BLaER1 (cell line): ENCODE results near the gene MAP1LC3B.

Source experiments
- H3K27ac ChIP-seq: shearing (Covaris generic); formaldehyde crosslinking; 2 replicates; pipeline ENCODE4 v1.8.1; 2022
- H3K27me3 ChIP-seq: shearing (Covaris generic); formaldehyde crosslinking; 2 replicates; pipeline ENCODE4 v1.8.1; 2022
- H3K36me3 ChIP-seq: shearing (Covaris generic); formaldehyde crosslinking; 2 replicates; pipeline ENCODE4 v1.8.1; 2022
- H3K4me1 ChIP-seq: shearing (Covaris generic); formaldehyde crosslinking; 2 replicates; pipeline ENCODE4 v1.8.1; 2022
- H3K4me2 ChIP-seq: shearing (Covaris generic); formaldehyde crosslinking; 2 replicates; pipeline ENCODE4 v1.8.1; 2022
- H3K4me3 ChIP-seq: shearing (Covaris generic); formaldehyde crosslinking; 2 replicates; pipeline ENCODE4 v1.8.1; 2022
- H3K9ac ChIP-seq: shearing (Covaris generic); formaldehyde crosslinking; 2 replicates; pipeline ENCODE4 v1.8.1; 2022
- H3K9me3 ChIP-seq: shearing (Covaris generic); formaldehyde crosslinking; 2 replicates; pipeline ENCODE4 v1.8.1; 2022
- H4K20me1 ChIP-seq: shearing (Covaris generic); formaldehyde crosslinking; 2 replicates; pipeline ENCODE4 v1.8.1; 2022
- Cebpa-rat ChIP-seq: shearing (Covaris generic); IDR thresholded peaks from 2 replicates; pipeline ENCODE4 v1.8.1; 2022

The MAP1LC3B gene

DNA sequence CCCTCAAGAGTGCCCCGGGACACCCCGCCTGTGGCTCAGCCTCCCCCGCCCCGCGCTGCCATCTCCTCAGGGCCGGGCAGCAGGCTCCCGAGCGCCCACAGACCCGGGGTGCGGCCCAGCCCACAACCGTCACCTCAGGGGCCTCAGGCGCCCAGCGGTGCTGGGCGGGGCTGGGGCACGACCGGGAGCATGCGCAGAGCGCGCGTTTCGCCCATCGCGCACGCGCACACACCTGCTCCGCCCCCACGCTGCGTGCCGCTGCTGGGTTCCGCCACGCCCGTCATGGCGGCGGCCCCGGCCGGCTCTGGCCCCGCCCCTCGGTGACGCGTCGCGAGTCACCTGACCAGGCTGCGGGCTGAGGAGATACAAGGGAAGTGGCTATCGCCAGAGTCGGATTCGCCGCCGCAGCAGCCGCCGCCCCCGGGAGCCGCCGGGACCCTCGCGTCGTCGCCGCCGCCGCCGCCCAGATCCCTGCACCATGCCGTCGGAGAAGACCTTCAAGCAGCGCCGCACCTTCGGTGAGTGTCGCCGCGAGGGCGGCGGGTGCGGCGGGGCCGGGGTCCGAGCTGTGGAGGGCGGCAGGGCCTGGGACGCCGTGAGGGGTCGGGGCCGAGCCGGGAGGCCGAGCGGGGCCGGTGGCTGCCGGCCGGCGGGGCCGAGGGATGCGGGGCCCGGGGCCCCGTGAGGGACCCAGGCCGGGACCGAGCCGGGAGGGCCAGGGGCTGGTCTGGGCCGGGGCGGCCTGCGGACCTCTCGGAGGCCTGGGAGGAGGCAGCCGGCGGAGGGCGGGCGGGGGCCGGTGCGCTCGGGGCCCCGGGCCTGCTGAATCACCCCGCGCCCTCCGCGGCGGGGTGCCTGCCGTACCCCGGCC, at the start of gene MAP1LC3B:
TSS of gene MAP1LC3B (plus strand) at position 387 of the 871 bp plus-strand sequence. CDS start at position 479, 92 bp downstream.
- H3K4me3 ChIP-seq = peak within 1 kb of the TSS; percentile 93

DNA sequence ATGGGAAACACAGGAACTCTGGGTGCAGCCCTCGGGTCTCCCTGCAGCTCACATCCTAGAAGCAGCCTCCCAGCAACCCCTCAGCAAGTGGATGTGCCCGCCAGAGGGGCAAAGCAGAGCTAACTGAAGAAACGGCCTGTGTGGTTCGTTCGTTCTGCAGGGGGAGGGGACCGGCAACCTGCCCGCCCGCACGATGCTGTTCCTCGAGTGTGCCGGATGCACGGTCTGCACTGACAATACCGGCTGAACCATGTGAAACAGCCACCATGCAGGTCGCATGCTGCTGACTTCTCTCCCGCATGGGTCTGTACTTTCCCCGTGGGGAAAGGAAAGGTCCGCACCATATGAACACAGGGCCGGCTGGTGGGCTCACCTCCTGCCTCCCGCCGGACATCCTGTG, 49.6 kb upstream of the MAP1LC3B start:
- H3K27ac ChIP-seq = no peak overlapping the region
- peaks cover 94% of the 10 kb centered on the region for H4K20me1 ChIP-seq
- peaks cover 12% of the 10 kb centered on the region for H3K4me1 ChIP-seq
- H3K4me2 ChIP-seq = no peak overlapping the region
- no peak overlapping the region for H3K9ac ChIP-seq
- no peaks in the 10 kb centered on the region for H3K9me3 ChIP-seq
- peaks cover 84% of the 10 kb centered on the region for H3K36me3 ChIP-seq
- H3K27me3 ChIP-seq = no peaks in the 10 kb centered on the region
- TF ChIP-seq Cebpa-rat = no peak
- H3K4me3 ChIP-seq = no peak overlapping the region

More for the DNA sequence above, at the start of gene MAP1LC3B:
- peaks cover 67% of the 10 kb centered on the region for H3K4me1 ChIP-seq
- no peak for TF ChIP-seq Cebpa-rat
- H4K20me1 ChIP-seq = peaks cover 51% of the 10 kb centered on the region
- H3K27me3 ChIP-seq = no peaks in the 10 kb centered on the region
- H3K9me3 ChIP-seq = no peaks in the 10 kb centered on the region
- peak within 1 kb of the TSS; percentile 97 for H3K27ac ChIP-seq
- peaks cover 12% of the 10 kb centered on the region; the same call in 1 of the 2 replicates for H3K36me3 ChIP-seq
- H3K9ac ChIP-seq = peak within 1 kb of the TSS; percentile 98
- H3K4me2 ChIP-seq = peak within 1 kb of the TSS; percentile 92

DNA sequence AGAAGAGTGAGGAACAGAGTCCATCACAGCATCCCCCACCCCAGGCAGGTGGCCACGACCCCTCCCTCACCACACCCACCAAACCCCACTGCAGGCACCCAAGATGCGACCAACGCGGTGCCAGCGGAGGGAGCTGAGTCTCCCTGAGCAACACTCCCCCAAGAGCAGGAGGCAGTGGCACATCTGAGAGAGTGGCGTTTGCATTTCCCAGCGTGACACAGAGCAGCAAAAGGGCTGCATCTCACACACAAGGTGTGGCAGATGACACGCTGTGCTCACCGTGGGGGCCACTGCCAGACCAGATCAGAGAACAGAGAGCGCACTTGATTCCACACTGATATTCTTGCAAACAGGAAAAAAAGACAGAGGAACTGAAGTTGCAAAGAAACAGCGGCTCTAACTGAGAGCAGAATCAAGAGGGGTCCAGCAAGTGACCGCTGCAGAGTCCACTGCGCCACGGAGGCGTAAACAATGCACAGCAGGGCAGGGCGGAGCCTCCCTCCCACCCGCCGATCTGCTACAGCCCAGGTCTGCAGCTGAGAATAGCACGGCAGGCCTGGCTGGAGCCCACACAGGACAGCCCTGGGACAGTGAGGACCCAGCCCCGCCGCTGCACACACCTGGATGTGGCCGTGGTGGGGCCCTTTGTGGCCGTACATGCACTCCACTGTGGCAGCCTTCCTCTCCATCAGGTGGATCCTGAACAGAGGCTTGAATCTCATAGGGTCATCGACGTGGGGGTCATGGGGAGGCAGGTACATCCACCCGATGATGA, 49.0 kb upstream of the MAP1LC3B start:
- H3K4me2 ChIP-seq = no peak overlapping the region
- no peaks in the 10 kb centered on the region for H3K27me3 ChIP-seq
- H3K27ac ChIP-seq = no peak overlapping the region
- H3K36me3 ChIP-seq = peaks cover 91% of the 10 kb centered on the region
- no peak for TF ChIP-seq Cebpa-rat
- H3K4me1 ChIP-seq = peaks cover 5% of the 10 kb centered on the region
- H3K9me3 ChIP-seq = no peaks in the 10 kb centered on the region
- no peak overlapping the region for H3K4me3 ChIP-seq
- peaks cover 94% of the 10 kb centered on the region for H4K20me1 ChIP-seq
- H3K9ac ChIP-seq = no peak overlapping the region

DNA sequence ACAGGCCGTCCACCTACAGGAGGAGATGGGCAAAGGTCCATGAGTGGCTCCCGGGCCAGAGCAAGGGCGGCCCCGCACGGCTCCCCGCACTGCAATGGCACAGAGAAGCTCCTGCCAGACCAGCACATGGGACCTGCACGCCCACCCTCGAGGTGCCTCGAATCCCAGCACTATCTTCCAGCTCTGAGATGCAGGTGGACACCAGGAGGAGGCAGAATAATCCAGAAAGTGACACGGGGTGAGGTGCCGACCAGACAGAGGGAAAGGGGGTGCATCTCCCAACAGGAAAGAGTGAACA, 48.4 kb upstream of the MAP1LC3B start:
- TF ChIP-seq Cebpa-rat = no peak
- no peaks in the 10 kb centered on the region for H3K27me3 ChIP-seq
- H3K4me3 ChIP-seq = no peak overlapping the region
- no peak overlapping the region for H3K4me2 ChIP-seq
- peaks cover 92% of the 10 kb centered on the region for H3K36me3 ChIP-seq
- H3K9ac ChIP-seq = no peak overlapping the region
- H4K20me1 ChIP-seq = peaks cover 95% of the 10 kb centered on the region
- H3K9me3 ChIP-seq = no peaks in the 10 kb centered on the region
- no peak overlapping the region for H3K27ac ChIP-seq
- H3K4me1 ChIP-seq = 0 out of 2 replicates have a peak, but pooled peaks cover under 1% of the 10 kb centered on the region

DNA sequence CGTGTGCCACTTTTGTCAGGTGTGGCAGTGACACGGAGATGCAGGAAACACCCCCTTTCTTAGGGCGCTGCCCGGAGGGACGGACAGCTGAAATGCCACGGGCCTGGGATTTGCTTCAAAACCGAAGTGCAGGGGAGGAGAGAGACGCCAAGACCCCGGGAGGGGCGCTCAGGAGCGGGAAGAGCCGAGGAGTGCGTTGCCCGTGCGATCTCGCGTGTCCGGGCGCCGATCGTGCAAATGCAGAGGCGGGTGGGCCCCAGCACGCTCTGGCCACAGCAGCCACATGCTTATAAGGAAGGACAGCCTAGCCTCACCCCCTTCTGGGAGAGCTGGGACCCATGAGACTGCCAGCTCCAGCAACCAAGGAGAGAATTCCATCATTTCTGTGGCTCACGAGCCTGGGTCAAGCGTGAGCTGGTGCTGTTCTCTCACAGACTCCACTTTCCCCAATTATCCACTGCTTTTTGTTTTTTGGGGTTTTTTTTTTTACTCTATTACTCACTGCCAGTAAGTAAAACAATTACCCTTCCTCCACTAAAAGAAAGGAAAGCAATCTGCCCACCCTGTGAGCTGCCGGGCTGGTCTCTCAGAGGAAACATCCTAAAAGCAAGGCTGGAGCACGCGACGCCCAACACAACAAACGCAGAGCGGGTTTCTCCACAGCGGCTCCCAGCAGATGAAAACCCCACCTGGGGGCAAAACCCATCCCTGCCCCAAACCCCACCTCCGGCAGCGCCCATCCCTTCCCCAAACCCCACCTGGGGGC, 47.8 kb upstream of the MAP1LC3B start:
- H3K4me2 ChIP-seq = no peak overlapping the region
- no peaks in the 10 kb centered on the region for H3K27me3 ChIP-seq
- no peak overlapping the region for H3K27ac ChIP-seq
- H3K36me3 ChIP-seq = peaks cover 92% of the 10 kb centered on the region
- no peak overlapping the region for H3K9ac ChIP-seq
- peaks cover 95% of the 10 kb centered on the region for H4K20me1 ChIP-seq
- H3K4me3 ChIP-seq = no peak overlapping the region
- H3K4me1 ChIP-seq = no peaks in the 10 kb centered on the region
- no peaks in the 10 kb centered on the region for H3K9me3 ChIP-seq
- TF ChIP-seq Cebpa-rat = no peak

DNA sequence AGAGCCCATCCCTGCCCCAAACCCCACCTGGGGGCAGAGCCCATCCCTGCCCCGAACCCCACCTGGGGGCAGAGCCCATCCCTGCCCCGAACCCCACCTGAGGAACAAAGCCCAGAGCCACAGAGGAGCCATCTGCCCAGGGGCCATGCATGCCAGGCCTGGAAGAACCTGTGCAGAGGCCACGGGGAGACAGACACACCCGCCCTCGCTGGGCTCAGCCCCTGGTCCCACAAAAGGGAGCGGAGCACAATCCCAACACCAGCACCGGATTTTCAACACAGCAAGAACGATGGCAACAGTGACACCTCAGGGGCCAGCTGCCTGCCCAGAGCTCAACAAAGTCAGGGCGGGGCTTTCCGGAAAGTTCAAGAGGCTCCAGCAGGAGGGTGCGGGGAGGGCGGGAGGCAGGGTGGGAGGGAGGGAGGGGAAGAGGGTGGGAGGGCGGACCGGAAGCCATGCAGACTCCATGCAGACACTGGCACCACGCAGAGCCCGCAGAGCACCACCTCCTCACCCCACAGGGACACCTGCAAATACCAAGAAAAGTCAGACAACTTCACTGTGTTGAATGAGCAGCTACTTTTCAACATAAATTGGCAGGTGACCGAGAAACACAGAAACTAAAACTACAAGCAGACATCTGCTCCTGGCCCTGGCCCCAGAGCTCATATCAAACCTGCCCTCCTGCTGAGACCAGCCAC, 47.1 kb upstream of the MAP1LC3B start:
- Histone ChIP-seq H3K9ac (0 out of 2 replicates have a peak overlapping the region, but pooled peaks have one; percentile 0), H3K27me3 (no peaks in the 10 kb centered on the region), H4K20me1 (peaks cover 95% of the 10 kb centered on the region), H3K36me3 (peaks cover 92% of the 10 kb centered on the region), H3K27ac (no peak overlapping the region), H3K4me1 (0 out of 2 replicates have a peak, but pooled peaks cover 3% of the 10 kb centered on the region), H3K9me3 (no peaks in the 10 kb centered on the region), H3K4me3 (no peak overlapping the region), H3K4me2 (no peak overlapping the region)
- TF ChIP-seq Cebpa-rat = no peak

DNA sequence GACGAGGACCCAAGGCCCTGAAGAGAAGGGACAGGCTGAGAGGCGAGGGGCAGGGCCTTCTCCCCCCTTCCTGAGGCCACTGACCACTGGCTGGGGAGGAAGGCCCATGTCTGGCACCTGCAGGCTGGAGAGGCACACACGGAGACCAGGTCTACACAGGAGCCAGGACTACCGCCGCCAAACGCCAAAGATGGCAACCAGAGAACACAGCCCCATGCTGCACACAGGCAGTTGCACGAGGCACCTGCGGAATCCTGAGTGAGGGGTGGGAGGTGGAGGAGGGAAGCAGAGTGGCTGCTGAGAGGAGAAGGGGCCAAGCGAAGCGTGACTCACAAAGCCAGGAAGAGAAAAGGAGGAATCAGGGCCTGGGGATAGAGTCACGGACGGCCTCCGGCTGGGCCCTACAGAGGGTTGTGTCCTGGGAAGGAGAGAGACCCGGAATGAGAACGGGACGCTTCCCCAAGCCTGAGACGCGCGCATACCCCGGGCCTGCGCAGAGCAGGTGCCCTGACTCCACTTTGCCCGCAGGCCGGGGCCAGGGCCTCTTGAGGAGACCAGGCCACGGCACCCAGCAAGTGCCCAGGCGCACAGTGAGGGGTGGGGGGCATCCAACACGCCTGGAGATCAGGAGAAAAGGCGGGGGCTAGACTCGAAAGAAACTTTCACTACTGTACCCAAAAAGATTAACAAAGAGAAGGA, 46.3 kb upstream of the MAP1LC3B start:
- H3K27me3 ChIP-seq = no peaks in the 10 kb centered on the region
- H3K36me3 ChIP-seq = peaks cover 92% of the 10 kb centered on the region
- H3K27ac ChIP-seq = no peak overlapping the region
- H3K9me3 ChIP-seq = no peaks in the 10 kb centered on the region
- H3K4me3 ChIP-seq = no peak overlapping the region
- peaks cover 96% of the 10 kb centered on the region for H4K20me1 ChIP-seq
- H3K4me1 ChIP-seq = 0 out of 2 replicates have a peak, but pooled peaks cover 6% of the 10 kb centered on the region
- no peak overlapping the region for H3K4me2 ChIP-seq
- 0 out of 2 replicates have a peak overlapping the region, but pooled peaks have one; percentile 0 for H3K9ac ChIP-seq
- no peak for TF ChIP-seq Cebpa-rat

DNA sequence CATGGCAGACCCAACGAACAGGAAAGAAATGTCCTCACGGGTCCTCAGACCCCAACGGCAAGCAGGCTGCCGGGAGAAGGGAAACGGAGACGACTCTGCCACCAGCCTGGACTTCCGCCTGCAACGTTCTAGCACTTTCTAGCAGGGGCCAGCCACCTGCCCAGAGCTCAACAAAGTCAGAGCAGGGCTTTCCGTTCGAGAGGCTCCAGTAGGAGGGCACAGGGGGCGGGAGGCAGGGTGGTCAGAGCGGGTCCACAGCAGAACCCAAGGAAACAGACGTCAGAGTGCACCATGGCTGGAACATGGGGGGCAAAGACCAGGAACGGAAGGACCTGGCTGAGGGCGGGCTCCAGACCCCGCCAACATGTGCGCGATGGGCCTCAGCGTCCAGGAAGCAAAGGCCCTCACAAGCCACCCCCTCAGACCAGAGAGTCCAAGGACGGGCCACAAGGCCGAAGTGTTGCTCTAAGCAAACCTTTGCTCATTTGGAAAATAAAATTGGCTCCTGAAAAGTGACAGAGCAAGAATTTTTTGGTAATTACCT, 45.5 kb upstream of the MAP1LC3B start:
- no peak overlapping the region for H3K9ac ChIP-seq

More for the DNA sequence above, 45.5 kb upstream of the MAP1LC3B start:
- Histone ChIP-seq H3K4me1 (0 out of 2 replicates have a peak, but pooled peaks cover 6% of the 10 kb centered on the region), H3K27ac (no peak overlapping the region), H3K36me3 (peaks cover 92% of the 10 kb centered on the region), H4K20me1 (peaks cover 97% of the 10 kb centered on the region), H3K4me3 (no peak overlapping the region), H3K9me3 (no peaks in the 10 kb centered on the region), H3K4me2 (no peak overlapping the region), H3K27me3 (no peaks in the 10 kb centered on the region)
- TF ChIP-seq Cebpa-rat = no peak
